Ovary (tissue), 9 donors: ENCODE measurements around the gene MAP2K7. TPM values are rescaled to one million over a fixed set of nuclear protein-coding genes. Genes with fewer than 3 reads are reported as not detected.
A peak's percentile ranks its signal among the peaks of the same experiment; 100 is the strongest.

ENCODE experiments used
- DNase-seq, 5 donors: peaks; one replicate each; pipeline ENCODE4 v3.0.0-alpha.2; 2019 to 2020
- H3K27ac ChIP-seq, 2 donors: fragments of 200-600 bp; one replicate each; pipeline versions ENCODE4 v1.5.1 to v1.8.0; 2019 to 2022
- H3K27me3 ChIP-seq: fragments of 200-600 bp; one replicate; pipeline ENCODE4 v1.8.0; 2022
- H3K36me3 ChIP-seq: fragments of 200-600 bp; sonication (generic); one replicate; pipeline ENCODE4 v1.5.1; 2019
- H3K4me1 ChIP-seq: one replicate; pipeline ENCODE4 v1.8.1; 2013; ENCODE audit warnings: mild to moderate bottlenecking, moderate library complexity; ENCODE audit not compliant: insufficient read depth
- H3K4me3 ChIP-seq: fragments of 200-600 bp; sonication (generic); one replicate; pipeline ENCODE4 v1.5.1; 2017
- H3K9me3 ChIP-seq, 2 donors: fragments of 200-600 bp in 1 of 2; sonication (generic) in 1 of 2; one replicate each; pipeline versions ENCODE4 v1.5.1 to v1.8.1; 2013 to 2019; ENCODE audit warnings: mild to moderate bottlenecking in 1 of 2, moderate library complexity in 1 of 2
- EP300 ChIP-seq: sonication (generic); formaldehyde crosslinking; IDR thresholded peaks from one replicate; pipeline ENCODE4 v1.6.1; 2017; ENCODE audit warnings: antibody characterized with exemption
- POLR2A ChIP-seq: fragments of 450-650 bp; IDR thresholded peaks from one replicate; pipeline ENCODE4 v1.6.1; 2017; ENCODE audit warnings: antibody characterized with exemption, mild to moderate bottlenecking, moderate library complexity
- WGBS, 3 donors: extraction: QIAGEN DNeasy Blood & Tissue Kit in 1 of 3; methylation state at CpG; one replicate each; pipeline versions ENCODE4 v1.1.5 to v1.1.7; 2013 to 2017; 5-methylcytosine and 5-hydroxymethylcytosine counted together
- intact Hi-C, 4 donors: fragments of 100-400 bp; cut with DNase I; formaldehyde crosslinking; loops; one replicate each; pipeline versions ENCODE4 v1.11.0 to v1.15.1; 2022 to 2023
- polyA plus RNA-seq, 2 donors: library from polyadenylated mRNA; stranded (reverse); fragments of 200-250 nt in 1 of 2; fragments of 350-450 nt in 1 of 2; fragmentation: Illumina TruSeq in 1 of 2; extraction: RNeasy Lipid Tissue Mini Kit (QIAGEN cat#74804) in 1 of 2; gene quantifications; one replicate each; pipeline ENCODE4 v1.2.3, GENCODE V29; 2013 to 2014
- total RNA-seq, 7 donors: library from RNA; depleted of rRNA in 2 of 7; stranded (reverse); fragments of >200 nt in 2 of 7; fragmentation: NEBNext Ultra II Directional in 3 of 7; extraction: Animal tissue kit (Norgen Biotek cat#: 25700) in 3 of 7; gene quantifications; one replicate each; pipeline versions ENCODE4 v1.1.0 to v1.2.4, GENCODE V29; 2016 to 2023
- TF ChIP-seq, protein P1 (sequence below), 3 donors: fragments of 450-650 bp in 2 of 3; fragments of 200-600 bp in 1 of 3; IDR thresholded peaks; one replicate each; pipeline versions ENCODE4 v1.5.1 to v1.8.0; 2016 to 2022; ENCODE audit warnings: antibody characterized with exemption in 3 of 3, mild to moderate bottlenecking in 1 of 3
- donor health status: DM: no; HTN: no; CAD: no; lungs with moderate emphysema.
- donor health status: DM: no; HTN: no; CAD: no.
- donor health status: Bipolar disorder and iron deficiency.
- donor health status: DM: yes; HTN: yes; CAD: no.
- donor health status: DM: no; HTN: no; CAD: no.
- donor health status: DM: yes; HTN: yes; CAD: no.

Gene MAP2K7
- total and polyA plus RNA-seq, 9 donors: 6.3 to 35.5 (median 26.3) TPM

DNA sequence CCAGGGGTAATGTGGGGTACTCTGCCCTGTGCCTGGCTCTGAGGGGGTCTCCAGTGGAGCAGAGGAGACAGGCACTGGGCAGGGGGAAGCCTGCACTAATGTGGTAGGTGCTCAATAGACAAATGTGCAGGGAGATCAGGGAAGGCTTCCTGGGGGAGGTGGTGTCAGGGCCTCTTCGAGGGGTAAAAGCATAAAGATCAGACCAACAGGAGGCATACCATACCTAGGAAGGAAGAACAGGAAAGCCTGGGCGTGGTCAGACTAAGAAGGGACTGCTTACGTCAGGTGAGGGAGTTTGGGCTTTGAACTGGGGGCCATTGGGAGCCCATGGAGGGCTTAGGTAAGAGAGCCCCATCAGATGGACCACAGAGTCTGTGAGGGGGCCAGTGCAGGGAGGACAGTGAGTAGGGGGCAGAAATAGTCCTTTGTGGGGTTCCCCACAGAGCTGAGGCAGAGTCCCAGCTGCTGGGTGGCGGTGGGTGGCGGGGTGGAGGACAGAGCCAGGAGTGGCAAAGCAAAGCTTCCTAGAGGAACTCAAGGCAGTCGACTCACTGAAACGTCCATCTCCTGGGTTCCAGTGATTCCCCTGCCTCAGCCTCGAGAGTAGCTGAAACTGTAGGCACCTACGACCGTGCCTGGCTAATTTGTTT, 38.3 kb upstream of the MAP2K7 start:
- 39 to 57% (median 51%) methylated on average over 10 of the region's 10 CpGs for WGBS, 3 donors
- Histone ChIP-seq H3K27me3 (no peaks in the 10 kb centered on the region), H3K4me3 (no peak overlapping the region), H3K4me1 (peaks cover 12% of the 10 kb centered on the region), H3K9me3 (no peaks in the 10 kb centered on the region), H3K36me3 (no peaks in the 10 kb centered on the region), H3K27ac (no peak overlapping the region)
- intact Hi-C loops: no loop called here
- peak in 2 of 5 donors; percentile 15 to 22 for DNase-seq
- TF ChIP-seq EP300 (no peak), POLR2A (no peak)
- TF ChIP-seq, protein P1, sequence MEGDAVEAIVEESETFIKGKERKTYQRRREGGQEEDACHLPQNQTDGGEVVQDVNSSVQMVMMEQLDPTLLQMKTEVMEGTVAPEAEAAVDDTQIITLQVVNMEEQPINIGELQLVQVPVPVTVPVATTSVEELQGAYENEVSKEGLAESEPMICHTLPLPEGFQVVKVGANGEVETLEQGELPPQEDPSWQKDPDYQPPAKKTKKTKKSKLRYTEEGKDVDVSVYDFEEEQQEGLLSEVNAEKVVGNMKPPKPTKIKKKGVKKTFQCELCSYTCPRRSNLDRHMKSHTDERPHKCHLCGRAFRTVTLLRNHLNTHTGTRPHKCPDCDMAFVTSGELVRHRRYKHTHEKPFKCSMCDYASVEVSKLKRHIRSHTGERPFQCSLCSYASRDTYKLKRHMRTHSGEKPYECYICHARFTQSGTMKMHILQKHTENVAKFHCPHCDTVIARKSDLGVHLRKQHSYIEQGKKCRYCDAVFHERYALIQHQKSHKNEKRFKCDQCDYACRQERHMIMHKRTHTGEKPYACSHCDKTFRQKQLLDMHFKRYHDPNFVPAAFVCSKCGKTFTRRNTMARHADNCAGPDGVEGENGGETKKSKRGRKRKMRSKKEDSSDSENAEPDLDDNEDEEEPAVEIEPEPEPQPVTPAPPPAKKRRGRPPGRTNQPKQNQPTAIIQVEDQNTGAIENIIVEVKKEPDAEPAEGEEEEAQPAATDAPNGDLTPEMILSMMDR (IDR thresholded peaks at IDR 0.05): no peak

DNA sequence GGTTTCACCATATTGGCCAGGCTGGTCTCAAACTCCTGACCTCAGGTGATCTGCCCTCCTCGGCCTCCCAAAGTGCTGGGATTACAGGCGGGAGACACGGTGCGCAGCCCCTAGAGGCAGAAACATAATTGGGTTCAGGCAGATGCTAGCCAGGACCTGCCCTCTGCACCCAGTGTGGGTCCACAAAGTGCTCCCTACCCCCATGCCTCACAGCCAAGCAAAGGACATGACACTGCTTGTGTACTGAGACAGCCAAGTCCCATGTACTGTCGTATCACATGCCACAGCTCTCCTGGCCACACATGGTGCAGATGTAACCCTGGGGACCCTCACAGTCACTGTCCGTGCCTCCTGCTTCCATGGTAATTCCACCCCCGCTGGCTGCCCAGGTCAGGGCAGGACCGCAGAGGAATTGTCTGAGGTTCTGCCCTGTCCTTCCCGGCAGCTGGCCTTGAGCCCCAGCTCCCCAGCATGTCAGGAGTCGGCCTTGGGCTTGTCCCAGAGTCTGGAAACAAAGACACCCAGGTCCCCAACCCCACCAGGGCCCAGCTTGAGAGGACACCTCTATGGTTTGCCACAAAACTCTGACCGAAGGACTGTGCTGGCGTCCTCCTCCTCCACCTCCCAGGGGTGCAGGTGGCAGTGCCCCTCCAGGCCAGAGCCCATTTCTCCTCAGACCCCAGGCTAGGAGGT, 37.1 kb upstream of the MAP2K7 start:
- Histone ChIP-seq H3K4me1 (peaks cover 13% of the 10 kb centered on the region), H3K27me3 (no peaks in the 10 kb centered on the region), H3K36me3 (no peaks in the 10 kb centered on the region), H3K9me3 (no peaks in the 10 kb centered on the region), H3K27ac (no peak overlapping the region), H3K4me3 (no peak overlapping the region)
- WGBS, 3 donors: 51 to 65% (median 56%) methylated on average over 12 of the region's 12 CpGs
- intact Hi-C loops: no loop called here
- DNase-seq: peak in 2 of 5 donors; percentile 21 to 27
- TF ChIP-seq POLR2A (no peak), EP300 (no peak)
- TF ChIP-seq, protein P1 (IDR thresholded peaks at IDR 0.05): no peak

DNA sequence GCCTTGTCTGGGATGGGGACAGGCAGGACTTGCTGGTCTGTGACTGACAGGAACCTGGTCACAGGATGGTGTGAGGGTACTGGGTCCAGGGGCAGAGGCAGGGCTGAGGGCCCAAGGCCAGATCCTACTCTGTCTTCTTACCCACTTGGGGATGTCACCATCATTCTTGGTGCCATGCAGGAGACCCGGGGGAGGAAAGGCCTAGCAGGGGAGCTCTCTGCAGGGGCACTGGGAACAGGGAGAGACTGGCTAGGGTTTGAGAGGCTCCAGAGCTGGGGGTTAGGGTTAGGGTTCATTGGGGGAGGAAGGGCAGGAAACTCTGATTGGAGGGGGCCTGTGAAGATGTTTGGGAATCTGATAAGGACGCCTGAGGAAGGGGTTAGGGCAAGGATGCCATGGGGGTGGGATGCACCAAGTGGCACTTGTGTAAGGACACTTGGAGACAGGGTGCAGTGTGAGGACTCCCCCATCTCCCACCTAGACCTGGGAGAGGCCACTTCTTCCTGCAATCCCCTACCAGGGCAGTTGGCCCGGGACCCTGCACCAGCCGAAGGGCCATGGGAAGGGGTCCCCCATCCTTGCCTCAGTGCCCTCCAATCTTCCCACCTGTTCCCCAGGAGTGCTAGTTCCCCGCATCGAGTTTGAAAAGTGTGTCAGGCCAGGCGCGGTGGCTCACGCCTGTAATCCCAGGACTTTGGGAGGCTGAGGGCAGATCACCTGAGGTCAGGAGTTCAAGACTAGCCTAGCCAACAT, 36.4 kb upstream of the MAP2K7 start:
- 79 to 82% (median 82%) methylated on average over 9 of the region's 9 CpGs for WGBS, 3 donors
- no peak overlapping the region for H3K4me3 ChIP-seq
- no peak for TF ChIP-seq POLR2A
- TF ChIP-seq, protein P1 (IDR thresholded peaks at IDR 0.05): no peak
- no peak for TF ChIP-seq EP300
- H3K27me3 ChIP-seq: no peaks in the 10 kb centered on the region
- H3K36me3 ChIP-seq: no peaks in the 10 kb centered on the region
- H3K9me3 ChIP-seq: no peaks in the 10 kb centered on the region
- H3K4me1 ChIP-seq: peaks cover 9% of the 10 kb centered on the region
- intact Hi-C loops: no loop called here
- DNase-seq: peak in 2 of 5 donors; percentile 20 to 24
- H3K27ac ChIP-seq: no peak overlapping the region

DNA sequence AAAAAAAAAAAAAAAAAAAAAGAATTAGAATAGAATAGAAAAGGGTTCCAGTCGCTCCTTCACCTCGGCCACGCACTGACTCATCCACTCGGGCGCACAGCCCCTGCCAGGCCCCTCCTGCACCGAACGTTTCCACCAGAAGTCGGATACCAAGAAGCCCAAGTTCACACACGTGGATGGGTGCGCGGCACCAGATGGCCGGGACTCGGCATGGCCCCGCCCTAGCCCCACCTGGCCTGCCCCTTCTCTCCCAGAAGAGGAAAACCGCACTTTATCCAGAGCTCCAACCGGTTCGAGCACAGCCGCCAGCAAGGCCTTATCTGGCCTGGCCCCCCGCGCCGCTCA, 35.4 kb upstream of the MAP2K7 start:
- intact Hi-C loops: no loop called here
- H3K4me3 ChIP-seq: no peak overlapping the region
- no peaks in the 10 kb centered on the region for H3K9me3 ChIP-seq
- no peak overlapping the region for H3K27ac ChIP-seq
- peak in 4 of 5 donors; percentile 32 to 56 (median 54) for DNase-seq
- H3K27me3 ChIP-seq: no peaks in the 10 kb centered on the region
- no peaks in the 10 kb centered on the region for H3K36me3 ChIP-seq
- 9 to 18% (median 14%) methylated on average over 18 to 21 of the region's 21 CpGs for WGBS, 3 donors
- TF ChIP-seq, protein P1 (IDR thresholded peaks at IDR 0.05): no peak
- TF ChIP-seq POLR2A: no peak
- no peak for TF ChIP-seq EP300
- peaks cover 9% of the 10 kb centered on the region for H3K4me1 ChIP-seq
